Measurements from ENCODE around the gene B4GALT6.

Gene B4GALT6

GRCh38 chr18:31636387-31636786 lies 48.0 kb downstream of the B4GALT6 start:
- ChIA-PET CTCF (interaction anchor here (1.4 kb wide), 1 partner anchor 9 kb away, joined by 4 read pairs; no protein-coding TSS in a partner anchor), POLR2A (no interaction called here)
- TF ChIP-seq HDGF (IDR thresholded peaks at IDR 0.05; ENCODE audit: borderline replicate concordance), result no peak
- no peak for TF ChIP-seq SP1 (IDR thresholded peaks at IDR 0.05)
- no peak for TF ChIP-seq ELF4 (IDR thresholded peaks at IDR 0.05)
- TF ChIP-seq L3MBTL2 (conservative IDR thresholded peaks at IDR 0.05), result no peak
- no peak for TF ChIP-seq CTBP1 (IDR thresholded peaks at IDR 0.05; ENCODE audit: borderline replicate concordance)
- TF ChIP-seq LEF1 (IDR thresholded peaks at IDR 0.05; ENCODE audit: borderline replicate concordance), result no peak
- TF ChIP-seq FOXA1 (IDR thresholded peaks at IDR 0.05), result no peak
- no peak for DNase-seq (ENCODE audit: extremely low spot score)

DNA sequence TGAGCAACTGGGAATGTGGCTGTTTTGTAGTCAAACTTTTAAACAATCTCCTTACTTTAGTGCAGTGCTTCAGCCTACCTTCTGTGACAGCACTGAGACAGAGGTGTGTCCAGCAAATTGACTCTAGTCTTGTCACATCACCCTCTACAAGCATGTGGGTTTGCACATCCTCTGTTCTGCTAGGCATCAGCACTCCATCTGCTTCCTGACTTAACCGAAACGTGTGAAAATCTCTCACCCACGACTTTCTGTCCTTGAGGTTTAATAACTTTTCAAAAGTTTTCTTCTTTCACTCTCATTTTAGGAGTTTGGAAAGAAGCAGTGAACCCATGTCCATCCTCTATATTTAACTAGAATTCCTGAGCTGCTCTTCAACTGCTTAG lies 50.1 kb downstream of the B4GALT6 start:
- TF ChIP-seq L3MBTL2 (conservative IDR thresholded peaks at IDR 0.05), result no peak
- no peak for TF ChIP-seq ELF4 (IDR thresholded peaks at IDR 0.05)
- no peak for TF ChIP-seq FOXK2 (IDR thresholded peaks at IDR 0.05)
- TF ChIP-seq ARNT (IDR thresholded peaks at IDR 0.05), result no peak
- TF ChIP-seq SP1 (IDR thresholded peaks at IDR 0.05), result no peak
- ChIA-PET CTCF (no interaction called here), POLR2A (no interaction called here)
- DNase-seq (ENCODE audit: extremely low spot score), result no peak

GRCh38 chr18:31633392-31634330 lies 50.7 kb downstream of the B4GALT6 start:
- ChIA-PET POLR2A (no interaction called here), CTCF (no interaction called here)

DNA sequence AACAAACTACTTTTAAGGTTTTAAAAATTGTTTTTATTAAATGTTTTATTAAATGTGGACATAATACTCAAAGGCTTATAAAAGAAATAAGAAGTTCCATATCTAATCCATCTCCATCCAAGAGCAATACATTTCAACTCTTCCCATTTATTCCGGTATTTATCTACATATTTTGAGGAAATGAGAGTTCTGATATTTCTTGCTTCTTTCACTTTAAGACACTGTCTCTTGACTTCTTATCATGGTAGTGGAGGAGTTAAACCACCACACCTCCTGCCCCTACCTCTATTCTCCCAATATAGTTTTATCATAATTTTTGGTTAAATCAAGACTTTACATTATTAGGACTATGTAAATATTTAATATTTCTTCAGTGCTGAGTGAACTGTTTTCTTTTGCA lies 52.0 kb downstream of the B4GALT6 start:
- ChIA-PET CTCF (no interaction called here), POLR2A (no interaction called here)
- TF ChIP-seq SP1 (IDR thresholded peaks at IDR 0.05) (no peak), CTBP1 (IDR thresholded peaks at IDR 0.05; ENCODE audit: borderline replicate concordance) (no peak), ARNT (IDR thresholded peaks at IDR 0.05) (no peak), ZNF384 (IDR thresholded peaks at IDR 0.05) (no peak), FOXA1 (IDR thresholded peaks at IDR 0.05) (no peak), ELF4 (IDR thresholded peaks at IDR 0.05) (no peak), HDGF (IDR thresholded peaks at IDR 0.05; ENCODE audit: borderline replicate concordance) (no peak), BHLHE40 (IDR thresholded peaks at IDR 0.05; ENCODE audit: borderline replicate concordance) (no peak), FOXM1 (IDR thresholded peaks at IDR 0.05; ENCODE audit: borderline replicate concordance) (no peak), FOXK2 (IDR thresholded peaks at IDR 0.05) (no peak), SUZ12 (IDR thresholded peaks at IDR 0.05) (no peak)
- TF ChIP-seq, protein P1, sequence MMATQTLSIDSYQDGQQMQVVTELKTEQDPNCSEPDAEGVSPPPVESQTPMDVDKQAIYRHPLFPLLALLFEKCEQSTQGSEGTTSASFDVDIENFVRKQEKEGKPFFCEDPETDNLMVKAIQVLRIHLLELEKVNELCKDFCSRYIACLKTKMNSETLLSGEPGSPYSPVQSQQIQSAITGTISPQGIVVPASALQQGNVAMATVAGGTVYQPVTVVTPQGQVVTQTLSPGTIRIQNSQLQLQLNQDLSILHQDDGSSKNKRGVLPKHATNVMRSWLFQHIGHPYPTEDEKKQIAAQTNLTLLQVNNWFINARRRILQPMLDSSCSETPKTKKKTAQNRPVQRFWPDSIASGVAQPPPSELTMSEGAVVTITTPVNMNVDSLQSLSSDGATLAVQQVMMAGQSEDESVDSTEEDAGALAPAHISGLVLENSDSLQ (IDR thresholded peaks at IDR 0.05), result no peak
- DNase-seq (ENCODE audit: extremely low spot score), result no peak

More at GRCh38 chr18:31633392-31634330, 50.7 kb downstream of the B4GALT6 start:
- TF ChIP-seq FOXM1 (IDR thresholded peaks at IDR 0.05; ENCODE audit: borderline replicate concordance) (no peak), ELF4 (IDR thresholded peaks at IDR 0.05) (no peak), TARDBP (IDR thresholded peaks at IDR 0.05) (no peak), ZNF384 (IDR thresholded peaks at IDR 0.05) (no peak), SP1 (IDR thresholded peaks at IDR 0.05) (no peak), FOXK2 (IDR thresholded peaks at IDR 0.05) (no peak), BHLHE40 (IDR thresholded peaks at IDR 0.05; ENCODE audit: borderline replicate concordance) (no peak), LEF1 (IDR thresholded peaks at IDR 0.05; ENCODE audit: borderline replicate concordance) (no peak), NFRKB (IDR thresholded peaks at IDR 0.05) (no peak), CTBP1 (IDR thresholded peaks at IDR 0.05; ENCODE audit: borderline replicate concordance) (no peak), L3MBTL2 (conservative IDR thresholded peaks at IDR 0.05) (no peak), HDGF (IDR thresholded peaks at IDR 0.05; ENCODE audit: borderline replicate concordance) (no peak), ARNT (IDR thresholded peaks at IDR 0.05) (no peak), SUZ12 (IDR thresholded peaks at IDR 0.05) (no peak)
- TF ChIP-seq, protein P1 (IDR thresholded peaks at IDR 0.05), result no peak
- DNase-seq (ENCODE audit: extremely low spot score), result no peak

DNA sequence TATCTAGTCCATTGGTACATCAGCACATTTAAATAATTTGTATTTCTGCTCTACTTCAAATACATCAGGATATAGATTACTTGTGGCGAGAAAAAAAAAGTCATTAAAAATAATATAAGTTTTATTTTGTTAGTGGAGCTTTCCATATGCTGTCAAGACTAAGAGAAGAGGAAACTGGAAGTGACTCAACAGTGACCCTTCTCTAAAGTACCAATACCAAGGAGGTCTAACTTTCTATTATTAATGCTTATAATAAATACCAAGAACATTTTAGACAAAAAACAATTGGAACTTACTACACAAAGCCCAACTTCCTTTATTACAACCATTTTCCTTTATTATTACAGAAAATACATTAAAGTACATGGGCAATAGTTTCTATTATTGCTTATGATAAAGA lies 52.9 kb downstream of the B4GALT6 start:
- ChIA-PET POLR2A (no interaction called here), CTCF (no interaction called here)
- TF ChIP-seq L3MBTL2 (conservative IDR thresholded peaks at IDR 0.05) (no peak), ARNT (IDR thresholded peaks at IDR 0.05) (no peak), CTBP1 (IDR thresholded peaks at IDR 0.05; ENCODE audit: borderline replicate concordance) (no peak), HDGF (IDR thresholded peaks at IDR 0.05; ENCODE audit: borderline replicate concordance) (no peak), SUZ12 (IDR thresholded peaks at IDR 0.05) (no peak), BHLHE40 (IDR thresholded peaks at IDR 0.05; ENCODE audit: borderline replicate concordance) (no peak), ELF4 (IDR thresholded peaks at IDR 0.05) (no peak), FOXM1 (IDR thresholded peaks at IDR 0.05; ENCODE audit: borderline replicate concordance) (no peak), ZNF384 (IDR thresholded peaks at IDR 0.05) (no peak), NFRKB (IDR thresholded peaks at IDR 0.05) (no peak), FOXA1 (IDR thresholded peaks at IDR 0.05) (no peak), LEF1 (IDR thresholded peaks at IDR 0.05; ENCODE audit: borderline replicate concordance) (no peak), FOXK2 (IDR thresholded peaks at IDR 0.05) (no peak), SP1 (IDR thresholded peaks at IDR 0.05) (no peak), TARDBP (IDR thresholded peaks at IDR 0.05) (no peak)
- TF ChIP-seq, protein P1 (IDR thresholded peaks at IDR 0.05), result no peak
- no peak for DNase-seq (ENCODE audit: extremely low spot score)

GRCh38 chr18:31630549-31630948 lies 53.8 kb downstream of the B4GALT6 start:
- TF ChIP-seq FOXK2 (IDR thresholded peaks at IDR 0.05) (no peak), TARDBP (IDR thresholded peaks at IDR 0.05) (no peak), ZNF384 (IDR thresholded peaks at IDR 0.05) (no peak)
- DNase-seq (ENCODE audit: extremely low spot score), result no peak
- POLR2A ChIA-PET, result no interaction called here
- CTCF ChIA-PET, result no interaction called here
